C1 segment of cervical spinal cord (tissue), 14 donors: ENCODE results near the gene ZNF407.
"Not testable (repeated sequence)": the region's sequence is repeated elsewhere in the genome, so short reads cannot be mapped to it uniquely, and the experiment has no call there.

Experiments
- DNase-seq, 14 donors: peaks; one replicate each; lab custom pipeline; 2025; lab: John Stamatoyannopoulos, UW

Gene ZNF407

GRCh38 chr18:74597662-74598349, at the start of gene ZNF407:
ZNF407 (plus strand) TSS chr18:74597870; CDS start chr18:74631020, 33,150 bp downstream.
- peak; percentile 86 to 98 (median 92) for DNase-seq

- DNase-seq: no peak
These were observed 48.0 kb upstream of the ZNF407 start for GRCh38 chr18:74549591-74550104.

GRCh38 chr18:74550886-74551285, 46.8 kb upstream of the ZNF407 start:
- DNase-seq: no peak

GRCh38 chr18:74551452-74551851, 46.2 kb upstream of the ZNF407 start:
- no peak for DNase-seq

- DNase-seq: peak in 11 of 14 donors; percentile 8 to 81 (median 60)
These were observed 45.6 kb upstream of the ZNF407 start for GRCh38 chr18:74551936-74552555.

GRCh38 chr18:74556126-74556525, 41.5 kb upstream of the ZNF407 start:
- DNase-seq: no peak

GRCh38 chr18:74558096-74558495, 39.6 kb upstream of the ZNF407 start:
- DNase-seq: no peak

GRCh38 chr18:74562131-74562730, 35.4 kb upstream of the ZNF407 start:
- DNase-seq: no peak

- DNase-seq: no peak
These were observed 34.9 kb upstream of the ZNF407 start for GRCh38 chr18:74562775-74563174.

GRCh38 chr18:74563999-74564398, 33.7 kb upstream of the ZNF407 start:
- DNase-seq: no peak

- DNase-seq: not testable (repeated sequence)
These were observed 32.5 kb upstream of the ZNF407 start for GRCh38 chr18:74565164-74565563.

GRCh38 chr18:74565993-74566392, 31.7 kb upstream of the ZNF407 start:
- DNase-seq: not testable (repeated sequence)

GRCh38 chr18:74567822-74568221, 29.8 kb upstream of the ZNF407 start:
- DNase-seq: no peak

- DNase-seq: no peak
These were observed 28.3 kb upstream of the ZNF407 start for GRCh38 chr18:74569401-74569800.

GRCh38 chr18:74570266-74570665, 27.4 kb upstream of the ZNF407 start:
- no peak for DNase-seq

- DNase-seq: no peak
These were observed 25.6 kb upstream of the ZNF407 start for GRCh38 chr18:74571895-74572680.

- DNase-seq: no peak
These were observed 24.6 kb upstream of the ZNF407 start for GRCh38 chr18:74573053-74573452.

GRCh38 chr18:74574916-74575315, 22.8 kb upstream of the ZNF407 start:
- DNase-seq: no peak

GRCh38 chr18:74577019-74577418, 20.7 kb upstream of the ZNF407 start:
- no peak for DNase-seq

- DNase-seq: no peak
These were observed 18.1 kb upstream of the ZNF407 start for GRCh38 chr18:74579496-74580065.

GRCh38 chr18:74582642-74583041, 15.0 kb upstream of the ZNF407 start:
- DNase-seq: no peak

- no peak for DNase-seq
These were observed 10.2 kb upstream of the ZNF407 start for GRCh38 chr18:74587441-74587840.
